Femur (tissue), 1 donor: Measurements from ENCODE around the gene MAP6D1.

ENCODE experiments used
- DNase-seq: peaks from one replicate; pipeline ENCODE4 v3.0.0-alpha.2; 2017

Gene MAP6D1

GRCh38 chr3:183825456-183826161 is at the start of gene MAP6D1:
Gene MAP6D1 (minus strand): TSS chr3:183825577. CDS start chr3:183825547, 30 bp downstream.
- DNase-seq = peak; percentile 71

GRCh38 chr3:183873914-183874313 is 48.5 kb upstream of the MAP6D1 start:
- no peak for DNase-seq

GRCh38 chr3:183871541-183871940 is 46.2 kb upstream of the MAP6D1 start:
- no peak for DNase-seq

GRCh38 chr3:183870563-183870962 is 45.2 kb upstream of the MAP6D1 start:
- no peak for DNase-seq

GRCh38 chr3:183868796-183869195 is 43.4 kb upstream of the MAP6D1 start:
- DNase-seq = no peak

GRCh38 chr3:183862610-183863009 is 37.2 kb upstream of the MAP6D1 start:
- no peak for DNase-seq

GRCh38 chr3:183857863-183858262 is 32.5 kb upstream of the MAP6D1 start:
- DNase-seq = no peak

- no peak for DNase-seq
These were observed 29.1 kb upstream of the MAP6D1 start for GRCh38 chr3:183854318-183855035.

GRCh38 chr3:183845608-183846288 is 20.4 kb upstream of the MAP6D1 start:
- DNase-seq = no peak

- no peak for DNase-seq
These were observed 19.7 kb upstream of the MAP6D1 start for GRCh38 chr3:183845090-183845489.

- no peak for DNase-seq
These were observed 19.2 kb upstream of the MAP6D1 start for GRCh38 chr3:183844606-183845005.

GRCh38 chr3:183839751-183840150 is 14.4 kb upstream of the MAP6D1 start:
- no peak for DNase-seq

GRCh38 chr3:183837894-183838293 is 12.5 kb upstream of the MAP6D1 start:
- no peak for DNase-seq

GRCh38 chr3:183837390-183837789 is 12.0 kb upstream of the MAP6D1 start:
- DNase-seq = no peak

GRCh38 chr3:183833516-183833915 is 8.1 kb upstream of the MAP6D1 start:
- no peak for DNase-seq

- no peak for DNase-seq
These were observed 4.8 kb upstream of the MAP6D1 start for GRCh38 chr3:183830187-183830586.

GRCh38 chr3:183829466-183829865 is 4.1 kb upstream of the MAP6D1 start:
- no peak for DNase-seq

- no peak for DNase-seq
These were observed 3.1 kb upstream of the MAP6D1 start for GRCh38 chr3:183828538-183828870.

GRCh38 chr3:183827809-183828537 is 2.6 kb upstream of the MAP6D1 start:
- no peak for DNase-seq

GRCh38 chr3:183826448-183827250 is 1.3 kb upstream of the MAP6D1 start:
- DNase-seq = no peak

- no peak for DNase-seq
These were observed 469 bp downstream of the MAP6D1 start for GRCh38 chr3:183824761-183825455.

GRCh38 chr3:183823963-183824362 is 1.4 kb downstream of the MAP6D1 start:
- no peak for DNase-seq
